MM.1S (cell line): ENCODE measurements around the gene WNT2.

Source experiments
- DNase-seq: peaks from one replicate; pipeline ENCODE4 v3.0.0-alpha.2; 2015
- H2AFZ ChIP-seq: fragments of 300-600 bp; sonication (generic); 2 replicates; pipeline ENCODE4 v1.6.0; 2016; ENCODE audit warnings: antibody characterized with exemption, low read length
- H3F3A ChIP-seq: fragments of 300-600 bp; sonication (generic); 2 replicates; pipeline ENCODE4 v1.6.1; 2016; ENCODE audit warnings: mild to moderate bottlenecking, antibody characterized with exemption, low read length, moderate library complexity, mixed read lengths; ENCODE audit not compliant: insufficient read depth
- H3K27ac ChIP-seq: fragments of 300-600 bp; sonication (generic); 2 replicates; pipeline ENCODE4 v1.5.1; 2016; ENCODE audit warnings: mild to moderate bottlenecking, low read length
- H3K27me3 ChIP-seq: fragments of 300-600 bp; sonication (generic); replicated peaks from 2 replicates; pipeline ENCODE4 v1.6.0; 2016; ENCODE audit warnings: low read length; ENCODE audit not compliant: insufficient read depth
- H3K36me3 ChIP-seq: fragments of 300-600 bp; sonication (generic); replicated peaks from 2 replicates; pipeline ENCODE4 v1.6.1; 2016; ENCODE audit warnings: mild to moderate bottlenecking, low read length, mixed read lengths; ENCODE audit not compliant: insufficient read depth
- H3K4me1 ChIP-seq: fragments of 300-600 bp; sonication (generic); 2 replicates; pipeline ENCODE4 v1.6.1; 2016; ENCODE audit warnings: low read length, mixed read lengths
- H3K4me2 ChIP-seq: fragments of 300-600 bp; sonication (generic); 2 replicates; pipeline ENCODE4 v1.6.0; 2016; ENCODE audit warnings: low read depth, low read length
- H3K4me3 ChIP-seq: fragments of 300-600 bp; sonication (generic); 2 replicates; pipeline ENCODE4 v1.5.1; 2016; ENCODE audit warnings: low read length, mixed read lengths
- H3K79me2 ChIP-seq: fragments of 300-600 bp; sonication (generic); 2 replicates; pipeline ENCODE4 v1.6.1; 2016; ENCODE audit warnings: mixed run types, low read length, mixed read lengths
- H3K9ac ChIP-seq: fragments of 300-600 bp; sonication (generic); 2 replicates; pipeline ENCODE4 v1.6.1; 2016; ENCODE audit warnings: low read length, mixed read lengths
- H3K9me2 ChIP-seq: fragments of 300-600 bp; sonication (generic); replicated peaks from 2 replicates; pipeline ENCODE4 v1.6.1; 2016; ENCODE audit warnings: mild to moderate bottlenecking, low read length, mixed read lengths; ENCODE audit not compliant: insufficient read depth
- H3K9me3 ChIP-seq: fragments of 300-600 bp; sonication (generic); replicated peaks from 2 replicates; pipeline ENCODE4 v1.6.1; 2016; ENCODE audit warnings: mild to moderate bottlenecking, low read length, mixed read lengths; ENCODE audit not compliant: insufficient read depth
- H4K20me1 ChIP-seq: fragments of 300-600 bp; sonication (generic); 2 replicates; pipeline ENCODE4 v1.6.1; 2016; ENCODE audit warnings: mild to moderate bottlenecking, low read length, moderate library complexity, mixed read lengths; ENCODE audit not compliant: insufficient read depth
- EZH2 ChIP-seq: fragments of 300-600 bp; sonication (generic); optimal IDR thresholded peaks from 2 replicates; pipeline ENCODE3; 2017; ENCODE audit warnings: low read depth, mild to moderate bottlenecking, antibody characterized with exemption, low read length, mixed read lengths
- EZH2phosphoT487 ChIP-seq: fragments of 300-600 bp; sonication (generic); IDR thresholded peaks from 2 replicates; pipeline ENCODE4 v1.6.1; 2018; ENCODE audit warnings: antibody characterized with exemption, low read length
- TF ChIP-seq, protein P1 (sequence below): fragments of 300-600 bp; sonication (generic); IDR thresholded peaks from 2 replicates; pipeline ENCODE4 v1.5.1; 2016; ENCODE audit warnings: antibody characterized with exemption, low read length, mixed read lengths

WNT2 gene

GRCh38 chr7:117251687-117252086 is 71.2 kb downstream of the WNT2 start:
- Histone ChIP-seq H3K9ac (no peak overlapping the region), H3K79me2 (no peaks in the 10 kb centered on the region), H3F3A (no peaks in the 10 kb centered on the region), H3K4me3 (no peak overlapping the region), H3K4me1 (no peaks in the 10 kb centered on the region), H3K27me3 (no peaks in the 10 kb centered on the region), H3K9me2 (no peaks in the 10 kb centered on the region), H2AFZ (no peak overlapping the region), H3K36me3 (no peaks in the 10 kb centered on the region), H4K20me1 (no peaks in the 10 kb centered on the region), H3K4me2 (no peak overlapping the region), H3K27ac (no peak overlapping the region), H3K9me3 (no peaks in the 10 kb centered on the region)
- no peak for DNase-seq
- TF ChIP-seq EZH2phosphoT487 (no peak), EZH2 (no peak)
- TF ChIP-seq, protein P1, sequence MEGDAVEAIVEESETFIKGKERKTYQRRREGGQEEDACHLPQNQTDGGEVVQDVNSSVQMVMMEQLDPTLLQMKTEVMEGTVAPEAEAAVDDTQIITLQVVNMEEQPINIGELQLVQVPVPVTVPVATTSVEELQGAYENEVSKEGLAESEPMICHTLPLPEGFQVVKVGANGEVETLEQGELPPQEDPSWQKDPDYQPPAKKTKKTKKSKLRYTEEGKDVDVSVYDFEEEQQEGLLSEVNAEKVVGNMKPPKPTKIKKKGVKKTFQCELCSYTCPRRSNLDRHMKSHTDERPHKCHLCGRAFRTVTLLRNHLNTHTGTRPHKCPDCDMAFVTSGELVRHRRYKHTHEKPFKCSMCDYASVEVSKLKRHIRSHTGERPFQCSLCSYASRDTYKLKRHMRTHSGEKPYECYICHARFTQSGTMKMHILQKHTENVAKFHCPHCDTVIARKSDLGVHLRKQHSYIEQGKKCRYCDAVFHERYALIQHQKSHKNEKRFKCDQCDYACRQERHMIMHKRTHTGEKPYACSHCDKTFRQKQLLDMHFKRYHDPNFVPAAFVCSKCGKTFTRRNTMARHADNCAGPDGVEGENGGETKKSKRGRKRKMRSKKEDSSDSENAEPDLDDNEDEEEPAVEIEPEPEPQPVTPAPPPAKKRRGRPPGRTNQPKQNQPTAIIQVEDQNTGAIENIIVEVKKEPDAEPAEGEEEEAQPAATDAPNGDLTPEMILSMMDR = no peak

GRCh38 chr7:117250801-117251200 is 72.1 kb downstream of the WNT2 start:
- Histone ChIP-seq H3K79me2 (no peaks in the 10 kb centered on the region), H3K4me1 (no peaks in the 10 kb centered on the region), H3K4me2 (no peak overlapping the region), H3K9ac (no peak overlapping the region), H3K4me3 (no peak overlapping the region), H4K20me1 (no peaks in the 10 kb centered on the region), H3K27me3 (no peaks in the 10 kb centered on the region), H2AFZ (no peak overlapping the region), H3F3A (no peaks in the 10 kb centered on the region), H3K36me3 (no peaks in the 10 kb centered on the region), H3K9me2 (no peaks in the 10 kb centered on the region), H3K9me3 (no peaks in the 10 kb centered on the region), H3K27ac (no peak overlapping the region)
- TF ChIP-seq, protein P1 = no peak
- TF ChIP-seq EZH2phosphoT487 = no peak
- no peak for TF ChIP-seq EZH2
- DNase-seq = no peak

GRCh38 chr7:117250245-117250644 is 72.6 kb downstream of the WNT2 start:
- DNase-seq = no peak
- Histone ChIP-seq H3K27ac (no peak overlapping the region), H3K36me3 (no peaks in the 10 kb centered on the region), H3F3A (no peaks in the 10 kb centered on the region), H3K79me2 (no peaks in the 10 kb centered on the region), H2AFZ (no peak overlapping the region), H3K9ac (no peak overlapping the region), H3K27me3 (no peaks in the 10 kb centered on the region), H3K9me2 (no peaks in the 10 kb centered on the region), H3K9me3 (no peaks in the 10 kb centered on the region), H3K4me3 (no peak overlapping the region), H4K20me1 (no peaks in the 10 kb centered on the region), H3K4me2 (no peak overlapping the region), H3K4me1 (no peaks in the 10 kb centered on the region)
- TF ChIP-seq EZH2phosphoT487 = no peak
- no peak for TF ChIP-seq EZH2
- TF ChIP-seq, protein P1 = no peak
